Ascending aorta (tissue), 2 donors: ENCODE measurements around the gene VNN1. TPM values are rescaled to one million over a fixed set of nuclear protein-coding genes. Genes with fewer than 3 reads are reported as not detected.

ENCODE experiments used
- DNase-seq, 2 donors: peaks; one replicate each; pipeline ENCODE4 v3.0.0-alpha.2; 2019; ENCODE audit warnings: low spot score in 2 of 2
- H3K27ac ChIP-seq, 2 donors: fragments of 200-600 bp; sonication (generic); one replicate each; pipeline ENCODE4 v1.5.1; 2016 to 2017; ENCODE audit warnings: mild to moderate bottlenecking in 1 of 2
- H3K27me3 ChIP-seq: fragments of 200-600 bp; sonication (generic); one replicate; pipeline ENCODE4 v1.5.1; 2017
- H3K36me3 ChIP-seq, 2 donors: fragments of 200-600 bp; sonication (generic); one replicate each; pipeline ENCODE4 v1.5.1; 2016
- H3K4me1 ChIP-seq, 2 donors: fragments of 200-600 bp; sonication (generic); one replicate each; pipeline ENCODE4 v1.5.1; 2016 to 2017; ENCODE audit warnings: mild to moderate bottlenecking in 1 of 2
- H3K4me3 ChIP-seq, 2 donors: fragments of 200-600 bp; sonication (generic); one replicate each; pipeline ENCODE4 v1.5.1; 2016 to 2017; ENCODE audit warnings: mild to moderate bottlenecking in 1 of 2
- H3K9me3 ChIP-seq, 2 donors: fragments of 200-600 bp; sonication (generic); one replicate each; pipeline ENCODE4 v1.5.1; 2016
- intact Hi-C: fragments of 100-400 bp; cut with DNase I; formaldehyde crosslinking; loops from one replicate; pipeline ENCODE4 v1.15.1; 2023
- total RNA-seq: library from RNA; depleted of rRNA; stranded (reverse); fragments of >200 nt; gene quantifications from one replicate; pipeline ENCODE4 v1.1.0, GENCODE V29; 2016
- TF ChIP-seq, protein P1 (sequence below), 3 experiments: fragments of 200-600 bp in 2 of 3; fragments of 450-650 bp in 1 of 3; sonication (generic) in 2 of 3; IDR thresholded peaks; one replicate each; pipeline ENCODE4 v1.5.1; 2016 to 2019; ENCODE audit warnings: antibody characterized with exemption in 3 of 3, mild to moderate bottlenecking in 1 of 3, moderate library complexity in 1 of 3

The VNN1 gene
- total RNA-seq, 1 donor from 2014 or later: not detected

DNA sequence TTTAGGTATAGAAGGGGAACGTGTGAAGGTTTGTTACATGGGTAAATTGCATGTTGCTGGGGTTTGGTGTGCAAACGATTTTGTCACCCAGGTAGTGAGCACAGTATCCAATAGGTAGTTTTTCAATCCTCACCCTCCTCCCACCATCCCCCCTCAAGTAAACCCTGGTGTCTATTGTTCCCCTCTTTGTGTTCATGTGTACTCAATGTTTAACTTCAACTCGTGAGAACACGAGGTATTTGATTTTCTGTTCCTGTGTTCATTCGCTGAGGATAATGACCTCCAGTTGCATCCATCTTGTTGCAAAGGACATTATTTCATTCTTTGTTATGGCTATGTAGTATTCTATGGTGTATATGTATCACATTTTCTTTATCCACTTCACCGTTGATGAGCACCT lies 11.6 kb upstream of the VNN1 start:
- H3K36me3 ChIP-seq: no peaks in the 10 kb centered on the region
- intact Hi-C loops: no loop called here
- no peak overlapping the region for H3K27ac ChIP-seq
- H3K27me3 ChIP-seq: no peaks in the 10 kb centered on the region
- no peaks in the 10 kb centered on the region for H3K9me3 ChIP-seq
- TF ChIP-seq, protein P1, sequence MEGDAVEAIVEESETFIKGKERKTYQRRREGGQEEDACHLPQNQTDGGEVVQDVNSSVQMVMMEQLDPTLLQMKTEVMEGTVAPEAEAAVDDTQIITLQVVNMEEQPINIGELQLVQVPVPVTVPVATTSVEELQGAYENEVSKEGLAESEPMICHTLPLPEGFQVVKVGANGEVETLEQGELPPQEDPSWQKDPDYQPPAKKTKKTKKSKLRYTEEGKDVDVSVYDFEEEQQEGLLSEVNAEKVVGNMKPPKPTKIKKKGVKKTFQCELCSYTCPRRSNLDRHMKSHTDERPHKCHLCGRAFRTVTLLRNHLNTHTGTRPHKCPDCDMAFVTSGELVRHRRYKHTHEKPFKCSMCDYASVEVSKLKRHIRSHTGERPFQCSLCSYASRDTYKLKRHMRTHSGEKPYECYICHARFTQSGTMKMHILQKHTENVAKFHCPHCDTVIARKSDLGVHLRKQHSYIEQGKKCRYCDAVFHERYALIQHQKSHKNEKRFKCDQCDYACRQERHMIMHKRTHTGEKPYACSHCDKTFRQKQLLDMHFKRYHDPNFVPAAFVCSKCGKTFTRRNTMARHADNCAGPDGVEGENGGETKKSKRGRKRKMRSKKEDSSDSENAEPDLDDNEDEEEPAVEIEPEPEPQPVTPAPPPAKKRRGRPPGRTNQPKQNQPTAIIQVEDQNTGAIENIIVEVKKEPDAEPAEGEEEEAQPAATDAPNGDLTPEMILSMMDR (IDR thresholded peaks at IDR 0.05): no peak
- no peak for DNase-seq
- no peaks in the 10 kb centered on the region for H3K4me1 ChIP-seq
- no peak overlapping the region for H3K4me3 ChIP-seq

DNA sequence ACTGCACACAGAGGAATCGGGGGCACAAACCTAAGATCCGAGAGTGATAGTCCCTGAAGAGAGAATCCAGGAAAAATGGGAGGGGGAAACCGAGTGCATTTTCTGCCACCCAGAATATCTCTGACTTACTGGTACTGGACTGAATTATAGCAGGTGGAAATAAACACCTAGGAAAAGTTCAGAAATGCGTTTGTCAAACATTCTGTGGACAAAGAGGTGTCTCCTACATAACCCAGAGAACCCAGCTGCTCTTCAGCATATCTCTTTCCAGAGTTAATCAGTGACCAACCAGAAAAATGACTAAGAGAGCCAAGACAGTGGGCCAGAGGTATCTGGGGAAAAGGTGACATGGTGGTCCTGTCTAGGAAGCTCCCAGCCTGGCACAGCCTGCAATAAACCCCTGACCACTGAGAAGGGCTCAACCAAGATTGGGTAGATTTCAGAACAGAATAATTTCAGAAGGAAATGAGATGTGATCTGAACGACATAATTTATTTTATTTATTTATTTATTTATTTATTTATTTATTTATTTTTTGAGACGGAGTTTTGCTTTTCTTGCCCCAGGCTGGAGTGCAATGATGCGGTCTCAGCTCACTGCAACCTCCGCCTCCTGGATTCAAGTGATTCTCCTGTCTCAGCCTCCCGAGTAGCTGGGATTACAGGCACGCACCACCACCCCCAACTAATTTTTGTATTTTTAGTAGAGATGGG lies 6.0 kb upstream of the VNN1 start:
- intact Hi-C loops: no loop called here
- Histone ChIP-seq H3K9me3 (no peaks in the 10 kb centered on the region), H3K4me1 (no peaks in the 10 kb centered on the region), H3K36me3 (no peaks in the 10 kb centered on the region), H3K27me3 (no peaks in the 10 kb centered on the region), H3K27ac (no peak overlapping the region), H3K4me3 (no peak overlapping the region)
- TF ChIP-seq, protein P1 (IDR thresholded peaks at IDR 0.05): no peak
- no peak for DNase-seq

DNA sequence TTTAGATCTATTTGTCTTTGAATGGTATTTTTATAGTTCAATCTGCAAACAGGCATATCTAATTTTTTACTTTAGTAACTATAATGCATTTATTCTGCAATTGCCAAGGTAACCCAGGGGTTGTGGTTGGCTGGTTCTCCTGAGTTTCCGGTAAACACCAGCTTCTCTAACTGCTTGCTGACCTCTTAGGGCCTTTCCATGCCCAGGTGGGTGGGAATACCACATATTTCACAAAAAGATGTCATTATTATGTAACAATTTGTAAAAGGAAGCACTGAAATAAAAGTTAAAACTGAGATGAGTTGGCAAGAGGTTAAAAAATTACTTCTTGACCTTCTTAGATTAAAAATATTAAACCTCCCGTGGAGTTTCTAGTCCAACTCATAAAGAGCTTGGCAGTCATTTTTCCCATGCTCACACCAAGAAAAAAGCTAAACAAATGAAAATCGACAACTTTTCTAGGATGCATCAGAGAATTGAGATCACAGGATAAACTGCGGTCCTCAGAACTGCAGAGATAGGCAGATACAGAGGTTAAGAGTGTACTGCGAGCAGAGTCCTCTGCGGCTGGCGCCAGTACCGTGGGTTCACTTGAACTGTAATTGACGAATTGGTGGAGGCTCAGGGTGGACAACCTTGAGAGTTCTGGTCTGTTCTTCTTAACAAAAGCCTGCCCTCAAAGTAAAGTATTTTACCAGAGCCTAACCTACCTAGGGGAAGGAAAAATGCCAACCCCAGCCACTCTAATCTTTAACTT lies 2.2 kb upstream of the VNN1 start:
- no peaks in the 10 kb centered on the region for H3K4me1 ChIP-seq
- TF ChIP-seq, protein P1 (IDR thresholded peaks at IDR 0.05): no peak
- H3K4me3 ChIP-seq: no peak overlapping the region
- no peak for DNase-seq
- intact Hi-C loops: no loop called here
- H3K27ac ChIP-seq: no peak overlapping the region
- no peaks in the 10 kb centered on the region for H3K27me3 ChIP-seq
- H3K36me3 ChIP-seq: no peaks in the 10 kb centered on the region
- H3K9me3 ChIP-seq: no peaks in the 10 kb centered on the region

DNA sequence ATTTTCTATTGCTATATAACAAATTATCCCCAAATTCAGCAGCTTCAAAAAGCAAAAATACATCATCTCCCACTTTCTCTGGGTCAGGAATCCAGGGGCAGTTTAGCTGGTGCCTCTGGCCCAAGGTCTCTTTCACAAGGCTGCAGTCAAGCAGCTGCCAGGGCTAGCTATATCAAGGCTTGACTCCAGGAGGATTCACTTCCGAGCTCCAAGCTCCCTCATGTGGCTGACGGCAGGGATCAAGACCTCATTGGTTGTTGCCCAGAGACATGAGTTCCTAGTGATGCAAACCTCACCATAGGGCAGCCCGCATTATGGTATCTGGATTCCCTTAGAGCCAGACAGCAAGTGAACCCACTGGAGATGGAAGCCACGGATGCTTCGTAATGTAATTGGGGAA lies 1.3 kb upstream of the VNN1 start:
- no peaks in the 10 kb centered on the region for H3K9me3 ChIP-seq
- intact Hi-C loops: no loop called here
- no peak overlapping the region for H3K27ac ChIP-seq
- no peak for DNase-seq
- TF ChIP-seq, protein P1 (IDR thresholded peaks at IDR 0.05): no peak
- no peak overlapping the region for H3K4me3 ChIP-seq
- no peaks in the 10 kb centered on the region for H3K4me1 ChIP-seq
- H3K27me3 ChIP-seq: no peaks in the 10 kb centered on the region
- no peaks in the 10 kb centered on the region for H3K36me3 ChIP-seq

DNA sequence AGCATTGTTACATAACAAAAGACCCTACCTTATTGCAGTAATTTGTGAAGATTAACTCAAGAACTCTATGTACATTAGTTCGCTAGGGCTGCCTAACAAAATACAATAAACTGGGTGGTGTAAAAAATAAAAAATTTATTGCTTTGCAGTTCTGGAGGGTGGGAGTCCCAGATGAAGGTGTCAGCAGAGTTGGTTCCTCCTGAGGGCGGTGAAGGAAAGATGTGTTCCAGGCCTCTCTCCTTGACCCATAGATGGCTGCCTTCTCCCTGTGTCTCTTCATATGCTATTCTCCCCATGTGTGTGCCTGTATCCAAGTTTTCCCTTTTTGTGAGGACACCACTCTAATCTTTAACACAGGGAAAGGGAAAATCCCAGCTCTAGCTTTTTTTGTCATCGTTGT lies 305 bp upstream of the VNN1 start:
- Histone ChIP-seq H3K4me1 (no peaks in the 10 kb centered on the region), H3K27ac (no peak overlapping the region), H3K27me3 (no peaks in the 10 kb centered on the region), H3K36me3 (no peaks in the 10 kb centered on the region), H3K9me3 (no peaks in the 10 kb centered on the region), H3K4me3 (no peak overlapping the region)
- DNase-seq: no peak
- TF ChIP-seq, protein P1 (IDR thresholded peaks at IDR 0.05): no peak
- intact Hi-C loops: no loop called here
